ENCODE measurements around the gene THSD4. TPM values are rescaled to one million over a fixed set of nuclear protein-coding genes. Genes with fewer than 3 reads are reported as not detected.
A peak's percentile ranks its signal among the peaks of the same experiment; 100 is the strongest.

THSD4 gene
- total RNA-seq, 3 donors from 2014 or later: 18.3 to 46.2 (median 27.1) TPM

GRCh38 chr15:71237456-71238188, 122.4 kb downstream of the THSD4 start:
- Histone ChIP-seq H3K4me1 (ENCODE audit: low read depth) (peaks cover 15% of the 10 kb centered on the region), H3K36me3 (ENCODE audit: low read depth) (no peaks in the 10 kb centered on the region), H3K4me3 (no peak overlapping the region), H3K9me3 (no peaks in the 10 kb centered on the region)
- no peak for TF ChIP-seq CTCF (IDR thresholded peaks at IDR 0.05)
- ATAC-seq (peak; percentile 97), DNase-seq (peak; percentile 77 to 94 (median 81))
- intact Hi-C loops (cut with DNase I, micrococcal nuclease): no loop called here

- Histone ChIP-seq H3K4me1 (ENCODE audit: low read depth) (peaks cover 15% of the 10 kb centered on the region), H3K9me3 (no peaks in the 10 kb centered on the region), H3K36me3 (ENCODE audit: low read depth) (no peaks in the 10 kb centered on the region), H3K4me3 (no peak overlapping the region)
- no peak for TF ChIP-seq CTCF (IDR thresholded peaks at IDR 0.05)
- ATAC-seq (no peak), DNase-seq (no peak)
- intact Hi-C loops (cut with DNase I, micrococcal nuclease): no loop called here
These were observed 123.7 kb downstream of the THSD4 start for GRCh38 chr15:71238926-71239325.

GRCh38 chr15:71239592-71240364, 124.5 kb downstream of the THSD4 start:
- TF ChIP-seq CTCF (IDR thresholded peaks at IDR 0.05): no peak
- no peak for ATAC-seq
- Histone ChIP-seq H3K4me1 (ENCODE audit: low read depth) (peaks cover 15% of the 10 kb centered on the region), H3K9me3 (no peaks in the 10 kb centered on the region), H3K4me3 (no peak overlapping the region), H3K36me3 (ENCODE audit: low read depth) (no peaks in the 10 kb centered on the region)
- DNase-seq: peak in 1 of 3 donors; percentile 23
- intact Hi-C loops (cut with DNase I, micrococcal nuclease): no loop called here

GRCh38 chr15:71242292-71242691, 127.0 kb downstream of the THSD4 start:
- H3K4me3 ChIP-seq: no peak overlapping the region
- ATAC-seq (no peak), DNase-seq (no peak)
- no peaks in the 10 kb centered on the region for H3K36me3 ChIP-seq (ENCODE audit: low read depth)
- peaks cover 15% of the 10 kb centered on the region for H3K4me1 ChIP-seq (ENCODE audit: low read depth)
- no peaks in the 10 kb centered on the region for H3K9me3 ChIP-seq
- TF ChIP-seq CTCF (IDR thresholded peaks at IDR 0.05): no peak
- intact Hi-C loops (cut with DNase I, micrococcal nuclease): no loop called here

- Histone ChIP-seq H3K4me1 (ENCODE audit: low read depth) (peaks cover 6% of the 10 kb centered on the region), H3K9me3 (no peaks in the 10 kb centered on the region), H3K36me3 (ENCODE audit: low read depth) (no peaks in the 10 kb centered on the region), H3K4me3 (no peak overlapping the region)
- DNase-seq (no peak), ATAC-seq (no peak)
- intact Hi-C loops (cut with DNase I, micrococcal nuclease): no loop called here
- no peak for TF ChIP-seq CTCF (IDR thresholded peaks at IDR 0.05)
These were observed 129.0 kb downstream of the THSD4 start for GRCh38 chr15:71244250-71244649.

All from mucosa of descending colon (tissue), 3 donors.